B cell (primary cell): ENCODE results near the gene PRSS8.

Experiments used
- CTCF ChIP-seq: fragments of 200-600 bp; IDR thresholded peaks from one replicate; pipeline ENCODE4 v1.8.0; 2022; ENCODE audit warnings: antibody characterized with exemption, mild to moderate bottlenecking
- EZH2 ChIP-seq: IDR thresholded peaks from 2 replicates; pipeline ENCODE4 v1.6.1; 2012; ENCODE audit warnings: borderline replicate concordance, low read depth, mild to moderate bottlenecking, moderate library complexity, low read length; ENCODE audit not compliant: insufficient read depth, poor library complexity, severe bottlenecking

DNA sequence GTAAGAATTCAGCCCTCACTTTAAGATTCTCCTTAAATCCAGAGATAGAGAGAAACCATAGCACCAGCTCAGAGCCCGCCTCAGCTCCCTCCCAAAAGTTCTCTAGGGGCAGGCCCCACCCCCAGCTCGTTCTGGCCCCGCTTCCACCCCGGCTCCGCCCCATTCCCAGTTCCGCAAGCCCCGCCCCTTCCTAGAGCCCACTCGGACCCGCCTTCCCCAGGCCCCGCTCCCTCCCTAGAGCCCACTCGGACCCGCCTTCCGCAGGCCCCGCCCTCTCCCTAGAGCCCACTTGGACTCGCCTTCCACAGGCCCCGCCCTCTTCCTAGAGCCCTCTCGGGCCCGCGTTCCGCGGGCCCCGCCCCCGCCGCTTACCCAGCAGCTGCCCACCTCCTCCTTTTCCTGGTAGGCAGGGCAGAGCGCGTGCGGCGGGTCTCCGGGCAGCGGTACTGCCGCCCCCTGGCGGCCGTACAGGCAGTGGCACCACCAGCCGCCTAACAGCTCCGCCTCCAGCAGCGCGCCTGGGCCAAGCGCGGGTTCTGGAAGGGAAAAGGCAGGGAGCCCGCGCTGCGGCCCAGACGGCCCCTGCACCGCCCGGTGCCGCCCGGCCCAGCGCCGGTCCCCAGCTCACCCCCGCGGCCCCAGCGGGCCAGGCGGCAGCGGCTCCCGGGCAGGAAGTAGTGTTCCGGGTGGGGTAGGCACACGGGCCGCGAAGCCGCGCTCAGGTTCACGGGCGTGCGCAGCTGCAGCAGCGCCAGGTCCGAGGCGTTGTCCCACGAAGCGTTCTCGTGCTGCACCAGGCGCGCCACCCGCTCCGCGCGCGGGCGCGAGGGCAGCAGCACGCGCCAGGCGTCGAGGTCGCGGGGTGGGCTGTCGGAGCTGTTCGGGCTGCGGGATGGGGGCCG, 6.8 kb upstream of the PRSS8 start:
- TF ChIP-seq CTCF (peak; percentile 90), EZH2 (no peak)
